KMS-11 (cell line): ENCODE measurements around the gene ELP5.

Experiments
- H2AFZ ChIP-seq: fragments of 200-600 bp; sonication (generic); 2 replicates; pipeline ENCODE4 v1.6.1; 2016; ENCODE audit warnings: antibody characterized with exemption, mixed run types, low read depth
- H3K27ac ChIP-seq: fragments of 200-600 bp; sonication (generic); 2 replicates; pipeline ENCODE4 v1.6.1; 2016; ENCODE audit warnings: mild to moderate bottlenecking, mixed run types
- H3K27me3 ChIP-seq: fragments of 200-600 bp; sonication (generic); 2 replicates; pipeline ENCODE4 v1.6.1; 2017; ENCODE audit warnings: mild to moderate bottlenecking, low read depth, mixed run types, moderate library complexity; ENCODE audit not compliant: insufficient read depth
- H3K36me3 ChIP-seq: fragments of 200-600 bp; sonication (generic); 2 replicates; pipeline ENCODE4 v1.6.1; 2017; ENCODE audit warnings: mild to moderate bottlenecking, mixed run types; ENCODE audit not compliant: insufficient read depth
- H3K4me1 ChIP-seq: fragments of 200-600 bp; sonication (generic); 2 replicates; pipeline ENCODE4 v1.6.1; 2016; ENCODE audit warnings: mild to moderate bottlenecking, low read depth, mixed run types; ENCODE audit not compliant: poor library complexity, severe bottlenecking
- H3K4me2 ChIP-seq: fragments of 200-600 bp; sonication (generic); 2 replicates; pipeline ENCODE4 v1.7.0; 2016; ENCODE audit warnings: mild to moderate bottlenecking, mixed run types
- H3K4me3 ChIP-seq: fragments of 200-600 bp; sonication (generic); IDR thresholded peaks from 2 replicates; pipeline ENCODE4 v1.6.1; 2017; ENCODE audit warnings: low read depth, low read length, mixed read lengths; ENCODE audit not compliant: insufficient read depth
- H3K79me2 ChIP-seq: fragments of 200-600 bp; sonication (generic); 2 replicates; pipeline ENCODE4 v1.6.1; 2016; ENCODE audit warnings: low read depth, mixed run types; ENCODE audit not compliant: insufficient read depth
- H3K9ac ChIP-seq: fragments of 200-600 bp; sonication (generic); 2 replicates; pipeline ENCODE4 v1.6.1; 2016; ENCODE audit warnings: mild to moderate bottlenecking, mixed run types
- H4K20me1 ChIP-seq: fragments of 200-600 bp; sonication (generic); 2 replicates; pipeline ENCODE4 v1.6.1; 2016; ENCODE audit warnings: mild to moderate bottlenecking, mixed run types; ENCODE audit not compliant: insufficient read depth
- TF ChIP-seq, protein P1 (sequence below): fragments of 200-600 bp; sonication (generic); conservative IDR thresholded peaks from 2 replicates; pipeline ENCODE4 v1.6.1; 2017; ENCODE audit warnings: low read depth, mild to moderate bottlenecking, antibody characterized with exemption, low read length, moderate library complexity, mixed read lengths

The ELP5 gene

DNA sequence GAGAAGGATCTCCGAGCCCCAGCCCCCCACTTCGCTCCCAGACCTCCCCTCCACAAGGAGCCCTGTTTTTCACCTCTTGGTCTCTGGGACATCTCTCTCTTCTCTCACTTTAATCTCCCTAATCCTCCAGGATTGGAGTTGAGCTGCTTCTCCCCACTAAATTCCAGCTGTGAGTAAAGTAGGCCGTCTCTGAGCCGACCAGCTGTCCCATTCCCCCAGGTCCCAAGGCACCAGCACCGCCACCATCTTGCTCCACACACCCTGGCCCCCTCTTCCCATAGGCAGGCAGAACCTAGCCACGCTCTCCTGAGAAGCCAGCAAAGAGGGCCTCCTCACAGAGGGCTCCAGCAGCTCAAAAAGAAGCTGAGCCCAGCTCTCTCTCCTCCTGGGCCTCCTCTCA is 33.3 kb upstream of the ELP5 start:
- Histone ChIP-seq H3K27ac (no peak overlapping the region), H3K4me3 (no peak overlapping the region), H4K20me1 (no peaks in the 10 kb centered on the region), H3K9ac (no peak overlapping the region), H2AFZ (no peak overlapping the region), H3K27me3 (no peaks in the 10 kb centered on the region), H3K36me3 (no peaks in the 10 kb centered on the region), H3K79me2 (no peaks in the 10 kb centered on the region), H3K4me2 (no peak overlapping the region), H3K4me1 (no peaks in the 10 kb centered on the region)
- TF ChIP-seq, protein P1, sequence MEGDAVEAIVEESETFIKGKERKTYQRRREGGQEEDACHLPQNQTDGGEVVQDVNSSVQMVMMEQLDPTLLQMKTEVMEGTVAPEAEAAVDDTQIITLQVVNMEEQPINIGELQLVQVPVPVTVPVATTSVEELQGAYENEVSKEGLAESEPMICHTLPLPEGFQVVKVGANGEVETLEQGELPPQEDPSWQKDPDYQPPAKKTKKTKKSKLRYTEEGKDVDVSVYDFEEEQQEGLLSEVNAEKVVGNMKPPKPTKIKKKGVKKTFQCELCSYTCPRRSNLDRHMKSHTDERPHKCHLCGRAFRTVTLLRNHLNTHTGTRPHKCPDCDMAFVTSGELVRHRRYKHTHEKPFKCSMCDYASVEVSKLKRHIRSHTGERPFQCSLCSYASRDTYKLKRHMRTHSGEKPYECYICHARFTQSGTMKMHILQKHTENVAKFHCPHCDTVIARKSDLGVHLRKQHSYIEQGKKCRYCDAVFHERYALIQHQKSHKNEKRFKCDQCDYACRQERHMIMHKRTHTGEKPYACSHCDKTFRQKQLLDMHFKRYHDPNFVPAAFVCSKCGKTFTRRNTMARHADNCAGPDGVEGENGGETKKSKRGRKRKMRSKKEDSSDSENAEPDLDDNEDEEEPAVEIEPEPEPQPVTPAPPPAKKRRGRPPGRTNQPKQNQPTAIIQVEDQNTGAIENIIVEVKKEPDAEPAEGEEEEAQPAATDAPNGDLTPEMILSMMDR = no peak

DNA sequence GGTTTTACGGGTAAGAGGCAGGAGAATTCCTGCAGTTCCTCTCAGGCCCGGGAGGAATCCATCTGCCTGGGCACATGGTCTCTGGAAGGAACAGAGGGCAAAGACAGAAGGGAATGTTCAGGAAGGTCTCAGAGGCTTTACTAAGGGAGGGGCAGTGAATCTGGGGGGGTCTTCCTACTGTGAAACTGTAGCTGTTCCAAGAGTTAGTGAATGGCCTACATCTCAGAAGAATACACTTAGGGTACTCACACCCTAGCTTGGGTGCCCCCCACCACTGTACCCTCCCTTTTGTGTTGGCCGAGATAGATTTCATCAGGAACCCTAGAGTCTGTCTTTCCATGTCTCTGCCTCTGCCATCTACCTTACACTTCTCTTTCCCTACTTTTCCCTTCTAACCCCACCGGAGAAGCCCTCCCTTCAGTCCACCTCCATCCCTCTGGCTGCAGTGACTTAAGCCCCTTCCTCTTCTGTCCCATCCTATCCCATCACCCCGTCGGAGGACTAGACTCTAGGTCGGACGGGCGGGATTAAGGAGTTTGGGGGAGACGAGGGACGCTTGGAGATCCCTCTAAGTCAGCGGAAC is 32.7 kb upstream of the ELP5 start:
- no peaks in the 10 kb centered on the region for H3K36me3 ChIP-seq
- H3K4me1 ChIP-seq = no peaks in the 10 kb centered on the region
- H3K79me2 ChIP-seq = no peaks in the 10 kb centered on the region
- H3K9ac ChIP-seq = no peak overlapping the region
- no peak overlapping the region for H3K4me3 ChIP-seq
- H4K20me1 ChIP-seq = no peaks in the 10 kb centered on the region
- no peak overlapping the region for H3K27ac ChIP-seq
- no peak overlapping the region for H3K4me2 ChIP-seq
- H3K27me3 ChIP-seq = no peaks in the 10 kb centered on the region
- H2AFZ ChIP-seq = no peak overlapping the region; the same call in 1 of the 2 replicates
- TF ChIP-seq, protein P1 = no peak

DNA sequence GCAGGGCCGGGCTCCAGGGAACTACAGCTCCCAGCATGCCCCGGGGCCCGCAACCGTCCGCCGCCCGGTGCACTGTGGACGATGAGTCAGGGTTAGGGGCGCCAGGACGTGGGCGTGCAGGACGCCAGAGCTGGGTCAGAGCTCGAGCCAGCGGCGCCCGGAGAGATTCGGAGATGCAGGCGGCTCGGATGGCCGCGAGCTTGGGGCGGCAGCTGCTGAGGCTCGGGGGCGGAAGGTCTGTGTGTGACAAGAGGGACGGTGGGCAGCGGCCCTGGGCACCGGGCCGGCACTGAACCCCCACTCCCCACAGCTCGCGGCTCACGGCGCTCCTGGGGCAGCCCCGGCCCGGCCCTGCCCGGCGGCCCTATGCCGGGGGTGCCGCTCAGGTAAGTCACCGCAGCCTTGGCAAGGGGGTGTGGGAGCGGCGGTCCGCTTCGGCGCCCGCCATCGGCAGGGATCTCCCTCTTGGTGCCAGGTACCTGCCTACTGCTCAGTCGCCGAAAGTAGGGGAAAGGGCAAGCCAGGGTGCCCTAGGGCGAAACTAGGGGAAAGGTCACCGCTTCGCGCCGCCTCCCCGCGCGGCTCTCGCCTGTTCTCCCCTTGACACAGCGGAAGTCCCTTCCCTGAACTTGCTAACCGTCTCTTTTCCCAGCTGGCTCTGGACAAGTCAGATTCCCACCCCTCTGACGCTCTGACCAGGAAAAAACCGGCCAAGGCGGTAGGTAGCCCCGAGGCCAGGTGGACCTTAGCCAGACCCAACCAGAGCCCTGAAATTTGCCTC is 32.0 kb upstream of the ELP5 start, which contains the start of the genes ACADVL and DLG4:
Gene ACADVL (plus strand): TSS at position 127 of the 781 bp plus-strand sequence. CDS start 47 bp downstream, at position 174.
Gene DLG4 (minus strand): TSS at position 25 of the 781 bp plus-strand sequence.
- Histone ChIP-seq H3K27ac (peak within 1 kb of the TSS; percentile 20; the same call in 1 of the 2 replicates), H3K4me3 (no peak within 1 kb of the TSS), H3K79me2 (no peaks in the 10 kb centered on the region), H2AFZ (no peak within 1 kb of the TSS; the same call in 1 of the 2 replicates), H3K4me2 (peak within 1 kb of the TSS; percentile 33), H4K20me1 (no peaks in the 10 kb centered on the region), H3K27me3 (no peaks in the 10 kb centered on the region), H3K9ac (peak within 1 kb of the TSS; percentile 49; the same call in 1 of the 2 replicates), H3K36me3 (no peaks in the 10 kb centered on the region), H3K4me1 (no peaks in the 10 kb centered on the region)
- TF ChIP-seq, protein P1 = no peak

DNA sequence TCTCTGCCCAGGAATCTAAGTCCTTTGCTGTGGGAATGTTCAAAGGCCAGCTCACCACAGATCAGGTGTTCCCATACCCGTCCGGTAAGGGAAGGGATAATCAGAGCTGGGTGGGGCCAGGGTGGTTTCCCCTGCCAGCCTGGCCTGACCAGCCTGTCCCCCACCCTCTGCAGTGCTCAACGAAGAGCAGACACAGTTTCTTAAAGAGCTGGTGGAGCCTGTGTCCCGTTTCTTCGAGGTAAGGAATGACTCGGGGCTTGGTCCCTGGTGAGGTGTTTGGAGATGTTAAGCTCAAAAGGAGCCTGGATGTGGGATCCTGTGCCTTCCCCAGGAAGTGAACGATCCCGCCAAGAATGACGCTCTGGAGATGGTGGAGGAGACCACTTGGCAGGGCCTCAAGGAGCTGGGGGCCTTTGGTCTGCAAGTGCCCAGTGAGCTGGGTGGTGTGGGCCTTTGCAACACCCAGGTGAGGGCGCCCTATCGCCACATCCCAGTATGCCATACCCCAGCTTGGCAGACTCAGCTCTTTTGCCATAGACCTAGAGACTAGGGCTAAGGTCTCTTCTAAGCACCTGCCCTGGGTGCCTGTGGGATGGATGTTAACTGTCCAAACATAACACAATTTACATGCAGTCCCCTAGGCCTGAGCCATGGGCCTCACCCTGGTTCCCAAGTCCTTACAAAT is 31.3 kb upstream of the ELP5 start:
- Histone ChIP-seq H3K4me3 (no peak overlapping the region), H3K4me1 (no peaks in the 10 kb centered on the region), H3K27ac (peak overlapping the region; percentile 20; the same call in 1 of the 2 replicates), H3K36me3 (no peaks in the 10 kb centered on the region), H2AFZ (no peak overlapping the region), H3K4me2 (peak overlapping the region; percentile 33), H3K9ac (peak overlapping the region; percentile 49; the same call in 1 of the 2 replicates), H4K20me1 (no peaks in the 10 kb centered on the region), H3K27me3 (no peaks in the 10 kb centered on the region), H3K79me2 (no peaks in the 10 kb centered on the region)
- TF ChIP-seq, protein P1 = peak; percentile 34; the same call in 1 of the 2 replicates
